ENCODE data around the gene COX20.

The COX20 gene

DNA sequence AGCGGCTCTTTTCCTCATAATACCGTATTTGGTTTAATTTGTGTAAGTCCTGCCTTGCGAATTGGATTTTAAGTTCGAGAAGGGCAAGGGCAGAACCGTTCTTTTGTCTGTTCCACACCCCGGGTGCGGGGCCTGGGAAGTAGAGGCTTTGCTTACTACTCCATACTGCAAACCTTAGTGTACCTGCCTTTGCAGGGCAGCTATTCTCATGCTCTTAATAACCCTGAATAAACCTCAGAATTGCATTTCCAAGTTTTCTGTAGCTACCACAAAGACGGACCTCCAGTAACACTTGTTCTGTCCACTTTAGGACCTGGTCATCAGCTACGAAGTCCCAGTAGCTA lies 29.5 kb downstream of the COX20 start:
- FAIRE-seq (no peak), DNase-seq (ENCODE audit: insufficient read length) (no peak)
- TF ChIP-seq POLR2A (IDR thresholded peaks at IDR 0.05; ENCODE audit: low read depth, low read length) = no peak
- TF ChIP-seq POLR2AphosphoS5 (IDR thresholded peaks at IDR 0.05; ENCODE audit: low read depth, low read length) = no peak
- TF ChIP-seq TAF1 (IDR thresholded peaks at IDR 0.05; ENCODE audit: borderline replicate concordance, low read depth, low read length) = no peak

DNA sequence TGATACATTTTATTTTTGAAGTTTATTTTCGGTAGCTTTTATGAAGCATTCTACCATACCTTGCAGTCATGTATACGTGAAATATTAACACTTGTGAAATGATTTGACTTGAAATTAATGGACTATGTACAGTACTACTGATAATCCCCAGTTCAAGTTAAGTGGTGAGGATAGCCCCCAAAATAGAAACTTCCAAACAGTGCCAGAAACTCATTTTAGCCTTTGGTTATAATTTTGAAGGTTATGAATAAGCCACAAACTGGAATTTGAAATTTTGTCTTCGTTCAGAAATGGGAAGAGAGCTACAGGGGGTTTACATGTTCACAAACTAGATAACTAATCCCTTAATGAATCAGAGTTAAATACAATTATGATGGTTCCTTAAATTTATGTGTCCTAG lies 30.4 kb downstream of the COX20 start:
- FAIRE-seq = no peak
- no peak for DNase-seq (ENCODE audit: insufficient read length)
- TF ChIP-seq POLR2A (IDR thresholded peaks at IDR 0.05; ENCODE audit: low read depth, low read length) = no peak
- no peak for TF ChIP-seq TAF1 (IDR thresholded peaks at IDR 0.05; ENCODE audit: borderline replicate concordance, low read depth, low read length)
- no peak for TF ChIP-seq POLR2AphosphoS5 (IDR thresholded peaks at IDR 0.05; ENCODE audit: low read depth, low read length)

DNA sequence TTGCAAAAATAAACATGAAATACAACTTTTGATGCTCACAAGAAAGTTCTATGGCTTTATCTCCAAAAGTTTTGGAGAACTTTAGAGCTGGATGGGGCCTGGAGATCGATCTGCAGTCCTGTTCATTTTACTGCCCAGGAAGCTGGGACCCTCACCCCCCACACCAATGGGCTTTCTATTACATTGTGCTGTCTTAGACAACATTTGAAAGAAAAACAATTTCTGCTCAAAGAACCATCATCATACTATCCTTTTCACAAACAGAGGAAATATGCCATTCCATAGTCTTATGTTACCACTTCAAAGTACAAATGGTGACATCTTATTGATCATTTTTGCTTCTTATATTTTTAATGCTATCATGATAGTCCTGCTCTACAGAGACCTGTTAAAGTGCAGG lies 30.9 kb downstream of the COX20 start:
- DNase-seq (ENCODE audit: insufficient read length) (no peak), FAIRE-seq (no peak)
- no peak for TF ChIP-seq POLR2A (IDR thresholded peaks at IDR 0.05; ENCODE audit: low read depth, low read length)

GRCh38 chr1:244868484-244869363 lies 33.3 kb downstream of the COX20 start:
- DNase-seq (ENCODE audit: insufficient read length) (no peak), FAIRE-seq (no peak)
- TF ChIP-seq TAF1 (IDR thresholded peaks at IDR 0.05; ENCODE audit: borderline replicate concordance, low read depth, low read length) = no peak
- TF ChIP-seq POLR2A (IDR thresholded peaks at IDR 0.05; ENCODE audit: low read depth, low read length) = no peak
- TF ChIP-seq POLR2AphosphoS5 (IDR thresholded peaks at IDR 0.05; ENCODE audit: low read depth, low read length) = no peak

GRCh38 chr1:244869364-244869827 lies 33.9 kb downstream of the COX20 start:
- TF ChIP-seq POLR2AphosphoS5 (IDR thresholded peaks at IDR 0.05; ENCODE audit: low read depth, low read length) (no peak), TAF1 (IDR thresholded peaks at IDR 0.05; ENCODE audit: borderline replicate concordance, low read depth, low read length) (no peak), POLR2A (IDR thresholded peaks at IDR 0.05; ENCODE audit: low read depth, low read length) (no peak)
- FAIRE-seq = no peak
- DNase-seq (ENCODE audit: insufficient read length) = no peak

DNA sequence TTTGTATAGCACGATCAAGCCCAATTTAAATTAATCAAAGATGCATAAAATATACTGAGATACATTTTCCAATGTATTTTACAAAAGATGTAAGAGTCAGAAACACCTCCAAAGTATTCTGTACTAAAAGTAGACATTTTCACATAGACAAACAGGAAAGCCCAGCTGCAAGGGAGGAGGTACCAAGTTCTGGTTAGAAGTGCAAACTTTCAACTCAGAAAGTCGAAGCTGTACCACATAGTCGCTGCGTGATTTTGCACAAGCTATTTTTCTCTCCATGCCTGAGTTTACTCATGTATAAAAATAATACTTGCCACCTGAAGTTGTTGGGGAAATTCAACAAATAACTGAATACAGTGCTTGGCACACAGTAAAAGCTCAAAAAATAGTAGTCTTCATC lies 34.5 kb downstream of the COX20 start:
- FAIRE-seq (no peak), DNase-seq (ENCODE audit: insufficient read length) (no peak)
- TF ChIP-seq POLR2AphosphoS5 (IDR thresholded peaks at IDR 0.05; ENCODE audit: low read depth, low read length) = no peak
- no peak for TF ChIP-seq TAF1 (IDR thresholded peaks at IDR 0.05; ENCODE audit: borderline replicate concordance, low read depth, low read length)
- no peak for TF ChIP-seq POLR2A (IDR thresholded peaks at IDR 0.05; ENCODE audit: low read depth, low read length)

- DNase-seq (ENCODE audit: insufficient read length) (no peak), FAIRE-seq (no peak)
- no peak for TF ChIP-seq TAF1 (IDR thresholded peaks at IDR 0.05; ENCODE audit: borderline replicate concordance, low read depth, low read length)
- no peak for TF ChIP-seq POLR2A (IDR thresholded peaks at IDR 0.05; ENCODE audit: low read depth, low read length)
- no peak for TF ChIP-seq POLR2AphosphoS5 (IDR thresholded peaks at IDR 0.05; ENCODE audit: low read depth, low read length)
Observed at GRCh38 chr1:244874974-244875579, 39.6 kb downstream of the COX20 start.

- no peak for FAIRE-seq
- no peak for DNase-seq (ENCODE audit: insufficient read length)
- TF ChIP-seq POLR2A (IDR thresholded peaks at IDR 0.05; ENCODE audit: low read depth, low read length) (no peak), TAF1 (IDR thresholded peaks at IDR 0.05; ENCODE audit: borderline replicate concordance, low read depth, low read length) (no peak), POLR2AphosphoS5 (IDR thresholded peaks at IDR 0.05; ENCODE audit: low read depth, low read length) (no peak)
Observed at GRCh38 chr1:244876228-244876910, 40.9 kb downstream of the COX20 start.

DNA sequence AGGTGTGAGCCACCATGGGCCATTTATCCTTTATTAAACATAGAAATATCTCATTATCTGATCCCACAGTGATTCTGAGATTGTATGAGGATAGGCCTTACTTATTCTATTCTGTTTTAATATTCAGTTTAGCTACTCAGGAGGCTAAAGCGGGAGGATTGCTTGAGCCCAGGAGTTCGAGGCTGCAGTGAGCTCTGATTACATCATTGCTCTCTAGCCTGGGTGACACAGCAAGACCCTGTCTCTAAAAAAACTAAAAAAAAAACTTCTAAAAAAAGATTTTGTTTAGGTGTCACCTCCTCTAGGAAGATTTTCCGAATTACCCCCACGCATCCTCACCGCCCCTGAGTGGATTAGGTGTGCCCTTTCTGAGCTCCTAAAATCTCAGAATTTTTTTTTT lies 43.2 kb downstream of the COX20 start:
- no peak for FAIRE-seq
- TF ChIP-seq POLR2AphosphoS5 (IDR thresholded peaks at IDR 0.05; ENCODE audit: low read depth, low read length) (no peak), TAF1 (IDR thresholded peaks at IDR 0.05; ENCODE audit: borderline replicate concordance, low read depth, low read length) (no peak), POLR2A (IDR thresholded peaks at IDR 0.05; ENCODE audit: low read depth, low read length) (no peak)
- DNase-seq (ENCODE audit: insufficient read length) = no peak

DNA sequence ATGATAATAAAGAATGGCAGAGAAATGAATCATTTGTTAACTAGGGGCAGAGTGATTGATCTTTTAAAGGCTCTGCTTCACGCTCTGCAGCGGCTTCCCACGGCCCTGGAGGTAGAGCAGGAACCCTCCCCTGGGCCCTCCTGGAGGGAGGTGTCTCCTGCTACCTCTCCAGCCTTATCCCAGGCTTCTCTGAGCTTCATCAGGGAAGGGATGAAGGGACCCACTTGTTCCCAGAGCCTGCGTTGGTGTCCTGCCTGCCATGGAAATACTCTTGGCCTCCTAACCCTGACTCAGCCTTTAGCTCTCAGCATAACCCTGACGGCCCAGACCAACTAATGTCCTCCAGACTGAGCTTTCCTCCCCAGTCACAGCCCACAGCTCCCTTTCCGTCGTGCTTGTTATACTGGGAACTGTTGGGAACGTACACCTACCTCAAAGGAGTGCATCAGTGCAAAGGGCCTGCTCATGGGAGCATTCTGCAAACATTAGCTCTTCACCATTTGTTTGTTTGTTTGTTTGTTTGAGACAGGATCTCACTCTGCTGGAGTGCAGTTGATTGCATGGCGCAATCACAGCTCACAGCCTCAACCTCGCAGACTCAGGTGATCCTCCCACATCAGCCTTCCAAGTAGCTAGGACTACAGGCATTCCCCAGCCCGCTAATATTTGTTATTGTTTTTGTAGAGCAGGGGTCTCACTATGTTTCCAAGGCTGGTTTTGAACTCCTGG lies 46.3 kb downstream of the COX20 start:
- DNase-seq (ENCODE audit: insufficient read length) (no peak), FAIRE-seq (no peak)
- TF ChIP-seq POLR2AphosphoS5 (IDR thresholded peaks at IDR 0.05; ENCODE audit: low read depth, low read length) = no peak
- TF ChIP-seq POLR2A (IDR thresholded peaks at IDR 0.05; ENCODE audit: low read depth, low read length) = no peak
- TF ChIP-seq TAF1 (IDR thresholded peaks at IDR 0.05; ENCODE audit: borderline replicate concordance, low read depth, low read length) = no peak

DNA sequence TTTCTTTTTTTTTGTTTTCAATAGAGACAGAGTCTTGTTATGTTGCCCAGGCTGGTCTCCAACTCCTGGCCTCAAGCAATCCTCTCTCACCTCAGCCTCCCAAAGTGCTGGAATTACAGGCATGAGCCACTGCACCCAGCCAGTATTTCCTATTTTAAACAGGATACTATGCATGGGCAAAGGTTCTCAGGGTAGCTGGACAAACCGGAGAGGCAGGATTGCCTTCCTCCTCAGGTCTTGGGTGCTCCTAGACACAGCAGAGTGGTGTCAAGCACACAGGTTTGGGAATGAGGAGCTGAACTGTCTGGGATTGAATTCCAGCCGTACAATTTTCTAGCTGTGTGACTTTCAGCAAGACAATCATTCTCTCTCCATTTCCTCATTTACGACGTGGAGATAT lies 51.8 kb downstream of the COX20 start:
- FAIRE-seq (no peak), DNase-seq (ENCODE audit: insufficient read length) (no peak)
- no peak for TF ChIP-seq POLR2A (IDR thresholded peaks at IDR 0.05; ENCODE audit: low read depth, low read length)
- no peak for TF ChIP-seq TAF1 (IDR thresholded peaks at IDR 0.05; ENCODE audit: borderline replicate concordance, low read depth, low read length)
- no peak for TF ChIP-seq POLR2AphosphoS5 (IDR thresholded peaks at IDR 0.05; ENCODE audit: low read depth, low read length)
